Measurements from ENCODE around the gene GPR17. TPM values are rescaled to one million over a fixed set of nuclear protein-coding genes. Genes with fewer than 3 reads are reported as not detected.
A peak's percentile ranks its signal among the peaks of the same experiment; 100 is the strongest.

GPR17 gene
- total RNA-seq, 4 donors from 2014 or later = not detected

DNA sequence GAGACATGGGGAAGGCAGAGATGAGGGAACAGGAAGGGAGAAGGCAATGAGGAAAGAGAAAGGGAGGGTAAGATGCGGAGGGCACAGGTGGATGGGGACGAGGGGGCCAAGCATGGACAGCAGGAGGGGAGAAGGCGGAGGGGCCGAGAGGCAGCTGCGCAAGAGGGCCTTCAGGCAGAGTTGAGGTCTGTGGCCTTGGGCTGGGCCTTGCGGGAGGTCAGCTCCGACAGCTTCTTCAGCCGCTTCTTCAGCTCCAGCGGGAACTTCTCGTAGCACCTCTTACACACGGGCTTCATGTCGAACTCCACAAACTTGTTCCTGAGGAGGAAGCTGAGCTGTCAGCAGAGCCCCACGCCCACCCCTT lies 6.9 kb upstream of the GPR17 start:
- Histone ChIP-seq H3K4me1 (peaks cover 11 to 50% (median 18%) of the 10 kb centered on the region in 3 donors), H3K9me3 (no peaks in the 10 kb centered on the region)
- TF ChIP-seq POLR2A (IDR thresholded peaks at IDR 0.05) = no peak
- TF ChIP-seq, protein P1, sequence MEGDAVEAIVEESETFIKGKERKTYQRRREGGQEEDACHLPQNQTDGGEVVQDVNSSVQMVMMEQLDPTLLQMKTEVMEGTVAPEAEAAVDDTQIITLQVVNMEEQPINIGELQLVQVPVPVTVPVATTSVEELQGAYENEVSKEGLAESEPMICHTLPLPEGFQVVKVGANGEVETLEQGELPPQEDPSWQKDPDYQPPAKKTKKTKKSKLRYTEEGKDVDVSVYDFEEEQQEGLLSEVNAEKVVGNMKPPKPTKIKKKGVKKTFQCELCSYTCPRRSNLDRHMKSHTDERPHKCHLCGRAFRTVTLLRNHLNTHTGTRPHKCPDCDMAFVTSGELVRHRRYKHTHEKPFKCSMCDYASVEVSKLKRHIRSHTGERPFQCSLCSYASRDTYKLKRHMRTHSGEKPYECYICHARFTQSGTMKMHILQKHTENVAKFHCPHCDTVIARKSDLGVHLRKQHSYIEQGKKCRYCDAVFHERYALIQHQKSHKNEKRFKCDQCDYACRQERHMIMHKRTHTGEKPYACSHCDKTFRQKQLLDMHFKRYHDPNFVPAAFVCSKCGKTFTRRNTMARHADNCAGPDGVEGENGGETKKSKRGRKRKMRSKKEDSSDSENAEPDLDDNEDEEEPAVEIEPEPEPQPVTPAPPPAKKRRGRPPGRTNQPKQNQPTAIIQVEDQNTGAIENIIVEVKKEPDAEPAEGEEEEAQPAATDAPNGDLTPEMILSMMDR (IDR thresholded peaks at IDR 0.05) = no peak

DNA sequence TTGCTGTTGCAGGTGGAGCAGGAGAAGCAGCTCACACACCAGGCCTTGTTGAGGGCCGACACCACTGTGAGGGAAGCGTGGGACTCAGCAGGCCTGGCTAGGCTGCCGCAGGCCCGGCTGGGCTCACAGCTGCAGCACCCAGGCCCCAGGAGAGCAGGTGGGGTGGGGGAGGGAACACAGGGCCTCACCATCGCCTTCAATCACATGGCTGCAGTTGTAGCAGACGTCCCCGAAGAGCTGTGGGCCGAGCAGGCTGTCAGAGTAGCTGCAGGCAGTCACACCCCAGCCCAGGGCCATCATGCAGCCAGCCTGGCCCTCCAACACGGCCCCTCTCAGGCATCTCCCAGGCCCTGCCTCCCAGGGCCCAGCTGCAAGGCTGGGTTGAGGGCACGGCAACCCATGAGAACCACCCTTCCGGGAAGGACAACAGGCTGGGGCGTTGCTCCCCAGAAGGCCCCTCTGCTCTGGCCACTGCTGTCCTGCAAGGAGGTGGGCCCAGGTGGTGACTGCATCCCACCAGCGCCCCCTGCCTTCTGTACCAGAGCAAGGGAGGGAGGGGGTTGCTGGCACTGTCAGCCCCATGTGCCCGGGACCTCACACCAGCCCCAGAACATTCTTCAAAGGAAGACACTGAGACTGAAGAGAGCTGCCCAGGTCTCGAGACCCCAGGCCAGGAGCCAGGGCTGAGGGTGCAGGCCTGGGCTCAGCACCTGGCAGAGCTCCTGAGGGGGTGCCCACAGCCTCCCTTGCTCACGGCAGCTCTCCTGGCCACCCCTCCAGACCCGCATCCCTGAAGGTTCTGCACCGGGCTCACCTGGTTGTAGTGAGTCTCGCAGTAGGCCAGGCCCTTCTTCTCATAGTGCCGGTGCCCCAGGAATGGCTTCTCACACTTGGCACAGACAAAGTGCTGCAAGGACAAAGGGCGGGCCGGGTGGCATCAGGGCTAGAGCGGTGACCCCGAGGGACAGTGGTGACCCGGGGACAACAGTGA lies 5.6 kb upstream of the GPR17 start:
- no peaks in the 10 kb centered on the region for H3K27me3 ChIP-seq
- peak overlapping the region in 2 of 4 donors; percentile 21 to 88 for H3K27ac ChIP-seq
- H3K4me3 ChIP-seq = no peak overlapping the region
- no peak for DNase-seq
- WGBS, 2 donors = 49% methylated on average over 5 of the region's 25 CpGs; no CpG with 5 or more reads in 1 of the 2 donors
- H3K36me3 ChIP-seq = no peaks in the 10 kb centered on the region
- TF ChIP-seq POLR2A (IDR thresholded peaks at IDR 0.05) = no peak
- TF ChIP-seq, protein P1 (IDR thresholded peaks at IDR 0.05) = peak in 1 of 6 experiments; percentile 3
- H3K9me3 ChIP-seq = no peaks in the 10 kb centered on the region
- H3K4me1 ChIP-seq = peaks cover 11 to 51% (median 15%) of the 10 kb centered on the region in 3 donors
- intact Hi-C loops (cut with DNase I) = no loop called here

More for the DNA sequence above, 6.9 kb upstream of the GPR17 start:
- 87 to 89% methylated on average over 11 to 13 of the region's 13 CpGs for WGBS, 2 donors
- Histone ChIP-seq H3K27ac (peak overlapping the region in 3 of 4 donors; percentile 42 to 88 (median 71)), H3K36me3 (no peaks in the 10 kb centered on the region), H3K27me3 (no peaks in the 10 kb centered on the region), H3K4me3 (no peak overlapping the region)
- intact Hi-C loops (cut with DNase I) = no loop called here
- no peak for DNase-seq

DNA sequence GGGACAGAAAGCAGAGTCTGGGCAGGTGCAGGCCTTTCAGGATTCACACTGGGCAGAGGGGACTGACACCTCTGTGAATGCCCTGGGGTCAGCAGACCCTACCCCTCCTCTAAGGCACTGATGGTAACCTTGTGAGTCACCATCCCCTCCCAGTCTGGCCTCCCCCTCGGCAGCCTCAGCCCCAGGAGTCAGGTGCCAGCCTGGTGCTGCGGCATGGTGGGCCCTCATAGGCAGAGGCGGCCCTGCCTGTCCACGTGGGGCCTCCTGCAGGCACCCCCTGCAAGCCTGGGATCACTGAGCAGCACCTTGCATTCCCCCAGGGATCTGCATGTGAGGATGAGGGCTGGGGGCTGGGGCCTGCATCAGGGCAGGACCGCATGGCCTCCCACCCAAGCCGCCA lies 4.8 kb upstream of the GPR17 start:
- WGBS, 2 donors = no CpG with 5 or more reads among the region's 6 CpGs
- Histone ChIP-seq H3K4me1 (peaks cover 11 to 56% (median 15%) of the 10 kb centered on the region in 3 donors), H3K36me3 (no peaks in the 10 kb centered on the region), H3K4me3 (no peak overlapping the region), H3K9me3 (no peaks in the 10 kb centered on the region), H3K27ac (no peak overlapping the region), H3K27me3 (no peaks in the 10 kb centered on the region)
- intact Hi-C loops (cut with DNase I) = no loop called here
- no peak for DNase-seq
- no peak for TF ChIP-seq POLR2A (IDR thresholded peaks at IDR 0.05)
- TF ChIP-seq, protein P1 (IDR thresholded peaks at IDR 0.05) = no peak

DNA sequence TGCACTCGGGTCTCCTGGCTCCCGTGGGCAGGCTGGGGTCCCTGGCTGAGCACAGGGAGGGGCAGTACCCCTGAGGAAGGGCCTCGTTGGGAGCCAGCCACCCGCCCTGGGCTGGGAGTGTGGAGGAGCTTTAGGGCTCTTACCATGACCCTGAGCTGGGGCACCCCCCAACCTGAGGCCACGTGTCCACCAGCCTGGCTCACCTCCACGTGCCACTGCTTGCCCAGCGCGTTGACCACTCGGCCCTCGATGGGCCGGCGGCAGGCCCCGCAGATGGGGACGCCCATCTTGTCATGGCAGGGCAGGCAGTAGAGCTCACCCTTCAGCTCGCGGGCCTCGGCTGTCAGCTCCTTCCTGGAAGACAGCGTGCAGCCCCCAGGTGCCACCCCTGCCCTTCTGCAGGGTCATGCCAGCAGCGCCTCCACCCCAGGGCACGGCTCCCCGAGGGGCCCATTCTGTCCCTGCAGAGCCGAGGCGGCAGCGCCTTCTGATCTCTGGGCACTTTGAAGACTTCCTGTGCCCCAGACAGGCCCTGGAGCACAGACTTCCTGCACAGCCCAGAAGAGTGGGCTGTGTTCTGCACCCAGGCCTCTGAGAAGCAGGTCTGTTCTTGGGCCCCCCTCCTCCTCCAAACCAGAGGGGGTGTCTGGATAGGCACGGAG lies 4.0 kb upstream of the GPR17 start:
- peaks cover 13 to 60% (median 22%) of the 10 kb centered on the region in 3 donors for H3K4me1 ChIP-seq
- TF ChIP-seq, protein P1 (IDR thresholded peaks at IDR 0.05) = no peak
- TF ChIP-seq POLR2A (IDR thresholded peaks at IDR 0.05) = no peak
- peak overlapping the region in 2 of 4 donors; percentile 42 to 58 for H3K27ac ChIP-seq
- H3K9me3 ChIP-seq = no peaks in the 10 kb centered on the region
- DNase-seq = no peak
- H3K36me3 ChIP-seq = no peaks in the 10 kb centered on the region
- WGBS, 2 donors = 40 to 60% methylated on average over 1 of the region's 25 CpGs
- intact Hi-C loops (cut with DNase I) = no loop called here
- no peak overlapping the region for H3K4me3 ChIP-seq
- no peaks in the 10 kb centered on the region for H3K27me3 ChIP-seq

Measured in esophagus squamous epithelium (tissue), 5 donors.